ENCODE results near the gene SELL.

The SELL gene

DNA sequence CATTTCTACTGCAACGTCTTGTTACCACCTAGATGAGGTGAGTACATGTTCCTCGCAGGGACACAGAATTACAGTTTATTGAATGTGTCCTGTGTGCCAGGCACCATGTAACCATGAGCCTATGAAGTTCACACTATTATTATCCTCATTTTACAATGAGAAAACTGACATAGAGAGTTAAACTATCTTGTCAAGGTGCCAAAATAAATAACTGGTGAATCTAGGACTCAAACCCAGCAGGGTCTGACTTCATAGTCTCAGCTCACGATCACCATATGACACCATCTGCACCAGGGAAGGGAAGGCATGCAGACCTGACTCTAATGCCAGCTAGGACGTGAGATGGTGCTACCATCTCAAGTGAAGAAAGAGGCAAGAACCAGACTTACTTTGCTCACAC lies 20.0 kb upstream of the SELL start:
- no peaks in the 10 kb centered on the region for H3K36me3 ChIP-seq (ENCODE audit: low read depth)
- no peaks in the 10 kb centered on the region for H3K4me1 ChIP-seq (ENCODE audit: insufficient read depth, poor library complexity, severe bottlenecking)
- DNase-seq (ENCODE audit: low spot score) (no peak), ATAC-seq (ENCODE audit: low read depth) (no peak)
- H3K27me3 ChIP-seq (ENCODE audit: insufficient read depth, poor library complexity, severe bottlenecking): peaks cover 4% of the 10 kb centered on the region
- H3K4me3 ChIP-seq (ENCODE audit: severe bottlenecking): no peak overlapping the region
- H3K27ac ChIP-seq (ENCODE audit: poor library complexity, severe bottlenecking): no peak overlapping the region
- H3K9me3 ChIP-seq (ENCODE audit: severe bottlenecking): no peaks in the 10 kb centered on the region
- TF ChIP-seq, protein P1, sequence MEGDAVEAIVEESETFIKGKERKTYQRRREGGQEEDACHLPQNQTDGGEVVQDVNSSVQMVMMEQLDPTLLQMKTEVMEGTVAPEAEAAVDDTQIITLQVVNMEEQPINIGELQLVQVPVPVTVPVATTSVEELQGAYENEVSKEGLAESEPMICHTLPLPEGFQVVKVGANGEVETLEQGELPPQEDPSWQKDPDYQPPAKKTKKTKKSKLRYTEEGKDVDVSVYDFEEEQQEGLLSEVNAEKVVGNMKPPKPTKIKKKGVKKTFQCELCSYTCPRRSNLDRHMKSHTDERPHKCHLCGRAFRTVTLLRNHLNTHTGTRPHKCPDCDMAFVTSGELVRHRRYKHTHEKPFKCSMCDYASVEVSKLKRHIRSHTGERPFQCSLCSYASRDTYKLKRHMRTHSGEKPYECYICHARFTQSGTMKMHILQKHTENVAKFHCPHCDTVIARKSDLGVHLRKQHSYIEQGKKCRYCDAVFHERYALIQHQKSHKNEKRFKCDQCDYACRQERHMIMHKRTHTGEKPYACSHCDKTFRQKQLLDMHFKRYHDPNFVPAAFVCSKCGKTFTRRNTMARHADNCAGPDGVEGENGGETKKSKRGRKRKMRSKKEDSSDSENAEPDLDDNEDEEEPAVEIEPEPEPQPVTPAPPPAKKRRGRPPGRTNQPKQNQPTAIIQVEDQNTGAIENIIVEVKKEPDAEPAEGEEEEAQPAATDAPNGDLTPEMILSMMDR (IDR thresholded peaks at IDR 0.05; ENCODE audit: poor library complexity, severe bottlenecking): no peak

DNA sequence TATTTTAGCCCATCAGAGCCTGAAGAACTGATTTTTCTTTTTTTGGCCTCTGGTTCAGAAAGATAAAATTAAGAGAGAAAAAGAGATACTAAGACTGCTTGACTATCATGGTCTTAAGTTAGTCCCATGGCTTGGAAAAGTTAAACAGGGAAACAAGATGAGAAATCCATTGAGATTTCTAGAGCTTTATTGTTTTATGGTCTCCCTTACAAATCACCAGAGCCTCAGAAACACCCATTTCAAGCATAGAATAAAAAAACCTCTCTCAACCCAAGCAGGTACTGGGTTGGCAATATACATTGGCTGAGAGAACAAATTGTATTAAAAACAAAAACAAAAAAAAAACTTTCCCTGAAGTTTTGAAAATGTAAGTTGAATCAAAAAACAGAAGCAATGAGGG lies 18.6 kb upstream of the SELL start:
- H3K27ac ChIP-seq (ENCODE audit: poor library complexity, severe bottlenecking): no peak overlapping the region
- TF ChIP-seq, protein P1 (IDR thresholded peaks at IDR 0.05; ENCODE audit: poor library complexity, severe bottlenecking): no peak
- no peaks in the 10 kb centered on the region for H3K4me1 ChIP-seq (ENCODE audit: insufficient read depth, poor library complexity, severe bottlenecking)
- ATAC-seq (ENCODE audit: low read depth) (no peak), DNase-seq (ENCODE audit: low spot score) (no peak)
- H3K36me3 ChIP-seq (ENCODE audit: low read depth): no peaks in the 10 kb centered on the region
- H3K4me3 ChIP-seq (ENCODE audit: severe bottlenecking): no peak overlapping the region
- no peaks in the 10 kb centered on the region for H3K9me3 ChIP-seq (ENCODE audit: severe bottlenecking)
- peaks cover 4% of the 10 kb centered on the region for H3K27me3 ChIP-seq (ENCODE audit: insufficient read depth, poor library complexity, severe bottlenecking)

DNA sequence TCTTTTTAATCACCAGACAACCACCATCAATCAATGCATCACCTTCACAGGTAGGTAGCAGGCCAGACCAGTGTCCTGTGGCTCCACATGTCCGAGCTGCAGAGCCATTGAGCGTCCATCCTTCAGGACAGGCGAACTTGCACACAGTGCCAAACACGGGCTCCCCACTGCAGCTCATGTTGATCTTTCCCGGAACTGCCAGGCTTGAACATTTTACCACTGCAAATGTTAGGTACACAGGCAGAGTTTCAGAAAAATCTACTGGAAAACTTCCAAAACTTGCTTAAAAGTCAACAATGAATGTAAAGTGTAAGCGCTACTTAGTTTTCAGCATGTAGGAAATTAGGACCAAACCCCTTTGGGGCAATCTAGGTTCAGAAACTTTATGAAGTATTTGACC lies 15.9 kb upstream of the SELL start:
- H3K36me3 ChIP-seq (ENCODE audit: low read depth): no peaks in the 10 kb centered on the region
- no peak for DNase-seq (ENCODE audit: low spot score)
- no peak for ATAC-seq (ENCODE audit: low read depth)
- no peak overlapping the region for H3K4me3 ChIP-seq (ENCODE audit: severe bottlenecking)
- peaks cover 4% of the 10 kb centered on the region for H3K27me3 ChIP-seq (ENCODE audit: insufficient read depth, poor library complexity, severe bottlenecking)
- no peak overlapping the region for H3K27ac ChIP-seq (ENCODE audit: poor library complexity, severe bottlenecking)
- TF ChIP-seq, protein P1 (IDR thresholded peaks at IDR 0.05; ENCODE audit: poor library complexity, severe bottlenecking): no peak
- no peaks in the 10 kb centered on the region for H3K9me3 ChIP-seq (ENCODE audit: severe bottlenecking)
- H3K4me1 ChIP-seq (ENCODE audit: insufficient read depth, poor library complexity, severe bottlenecking): no peaks in the 10 kb centered on the region

DNA sequence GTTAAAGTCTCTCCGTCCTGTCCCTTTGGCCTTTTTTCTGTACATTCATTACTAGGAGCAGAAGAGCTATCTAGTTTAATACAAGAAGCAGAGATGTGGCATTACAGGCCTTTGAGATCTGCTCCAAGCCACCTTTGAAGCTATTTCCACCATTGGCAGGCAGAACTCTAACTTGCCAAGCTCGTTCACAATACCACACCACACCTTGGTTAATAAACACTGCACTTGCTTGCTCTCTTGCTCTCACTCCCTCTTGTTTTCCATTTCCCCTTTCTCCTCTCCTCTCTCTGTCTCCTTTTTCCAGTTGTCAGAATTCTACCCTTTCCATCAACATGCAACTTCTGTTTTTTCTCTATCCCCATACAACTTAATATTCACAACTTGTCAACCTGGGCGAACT lies 15.4 kb upstream of the SELL start:
- TF ChIP-seq, protein P1 (IDR thresholded peaks at IDR 0.05; ENCODE audit: poor library complexity, severe bottlenecking): no peak

DNA sequence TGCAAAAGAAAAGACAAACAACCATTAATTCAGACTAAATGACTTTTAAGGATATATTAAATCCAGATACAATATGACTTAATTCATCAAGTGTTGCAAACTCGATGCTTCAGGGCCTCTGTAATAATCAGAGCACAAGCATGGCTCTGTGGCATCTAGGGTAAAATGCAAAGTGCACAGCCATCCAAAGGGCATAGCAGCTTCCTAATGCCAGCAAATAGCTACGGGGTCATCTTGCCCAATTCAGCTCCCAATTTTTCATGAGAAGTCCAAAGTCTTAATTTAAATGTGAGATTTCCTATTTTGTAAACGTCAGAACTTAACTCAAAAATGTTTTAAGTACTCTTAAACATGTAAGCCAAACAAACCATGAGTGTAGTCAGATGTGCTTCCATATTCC lies 14.5 kb upstream of the SELL start:
- no peak for DNase-seq (ENCODE audit: low spot score)
- Histone ChIP-seq H3K4me3 (ENCODE audit: severe bottlenecking) (no peak overlapping the region), H3K36me3 (ENCODE audit: low read depth) (no peaks in the 10 kb centered on the region), H3K9me3 (ENCODE audit: severe bottlenecking) (no peaks in the 10 kb centered on the region), H3K27ac (ENCODE audit: poor library complexity, severe bottlenecking) (no peak overlapping the region), H3K27me3 (ENCODE audit: insufficient read depth, poor library complexity, severe bottlenecking) (peaks cover 4% of the 10 kb centered on the region), H3K4me1 (ENCODE audit: insufficient read depth, poor library complexity, severe bottlenecking) (no peaks in the 10 kb centered on the region)
- ATAC-seq (ENCODE audit: low read depth): no peak
- TF ChIP-seq, protein P1 (IDR thresholded peaks at IDR 0.05; ENCODE audit: poor library complexity, severe bottlenecking): no peak

More for the DNA sequence above, 15.4 kb upstream of the SELL start:
- ATAC-seq (ENCODE audit: low read depth): no peak
- H3K36me3 ChIP-seq (ENCODE audit: low read depth): no peaks in the 10 kb centered on the region
- peaks cover 4% of the 10 kb centered on the region for H3K27me3 ChIP-seq (ENCODE audit: insufficient read depth, poor library complexity, severe bottlenecking)
- DNase-seq (ENCODE audit: low spot score): no peak
- H3K4me3 ChIP-seq (ENCODE audit: severe bottlenecking): no peak overlapping the region
- no peak overlapping the region for H3K27ac ChIP-seq (ENCODE audit: poor library complexity, severe bottlenecking)
- no peaks in the 10 kb centered on the region for H3K4me1 ChIP-seq (ENCODE audit: insufficient read depth, poor library complexity, severe bottlenecking)
- H3K9me3 ChIP-seq (ENCODE audit: severe bottlenecking): no peaks in the 10 kb centered on the region
